GM12872 (cell line): ENCODE results near the gene TARBP1.

ENCODE experiments used
- TF ChIP-seq, protein P1 (sequence below): IDR thresholded peaks from 3 replicates; pipeline ENCODE4 v1.5.1; 2011; ENCODE audit warnings: low read depth, mild to moderate bottlenecking, low read length, moderate library complexity; ENCODE audit not compliant: insufficient read depth

The TARBP1 gene

DNA sequence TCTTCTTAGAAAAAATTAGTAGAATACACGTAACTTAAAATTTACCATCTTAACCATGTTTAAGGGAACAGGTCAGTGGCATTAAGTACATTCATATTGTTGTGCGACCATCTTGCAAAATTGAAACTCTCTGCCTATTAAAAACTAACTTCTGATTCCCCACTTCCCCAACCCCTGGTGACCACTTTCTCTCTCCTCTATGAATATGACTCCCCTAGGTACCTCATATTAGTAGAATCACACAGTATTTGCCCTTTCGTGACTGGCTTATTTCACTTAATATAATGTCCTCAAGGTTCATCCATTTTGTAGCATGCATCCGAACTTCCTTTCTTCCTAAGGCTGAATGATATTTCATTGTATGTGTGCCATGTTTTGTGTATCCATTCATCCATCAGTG is 15.1 kb upstream of the TARBP1 start:
- TF ChIP-seq, protein P1, sequence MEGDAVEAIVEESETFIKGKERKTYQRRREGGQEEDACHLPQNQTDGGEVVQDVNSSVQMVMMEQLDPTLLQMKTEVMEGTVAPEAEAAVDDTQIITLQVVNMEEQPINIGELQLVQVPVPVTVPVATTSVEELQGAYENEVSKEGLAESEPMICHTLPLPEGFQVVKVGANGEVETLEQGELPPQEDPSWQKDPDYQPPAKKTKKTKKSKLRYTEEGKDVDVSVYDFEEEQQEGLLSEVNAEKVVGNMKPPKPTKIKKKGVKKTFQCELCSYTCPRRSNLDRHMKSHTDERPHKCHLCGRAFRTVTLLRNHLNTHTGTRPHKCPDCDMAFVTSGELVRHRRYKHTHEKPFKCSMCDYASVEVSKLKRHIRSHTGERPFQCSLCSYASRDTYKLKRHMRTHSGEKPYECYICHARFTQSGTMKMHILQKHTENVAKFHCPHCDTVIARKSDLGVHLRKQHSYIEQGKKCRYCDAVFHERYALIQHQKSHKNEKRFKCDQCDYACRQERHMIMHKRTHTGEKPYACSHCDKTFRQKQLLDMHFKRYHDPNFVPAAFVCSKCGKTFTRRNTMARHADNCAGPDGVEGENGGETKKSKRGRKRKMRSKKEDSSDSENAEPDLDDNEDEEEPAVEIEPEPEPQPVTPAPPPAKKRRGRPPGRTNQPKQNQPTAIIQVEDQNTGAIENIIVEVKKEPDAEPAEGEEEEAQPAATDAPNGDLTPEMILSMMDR = no peak

DNA sequence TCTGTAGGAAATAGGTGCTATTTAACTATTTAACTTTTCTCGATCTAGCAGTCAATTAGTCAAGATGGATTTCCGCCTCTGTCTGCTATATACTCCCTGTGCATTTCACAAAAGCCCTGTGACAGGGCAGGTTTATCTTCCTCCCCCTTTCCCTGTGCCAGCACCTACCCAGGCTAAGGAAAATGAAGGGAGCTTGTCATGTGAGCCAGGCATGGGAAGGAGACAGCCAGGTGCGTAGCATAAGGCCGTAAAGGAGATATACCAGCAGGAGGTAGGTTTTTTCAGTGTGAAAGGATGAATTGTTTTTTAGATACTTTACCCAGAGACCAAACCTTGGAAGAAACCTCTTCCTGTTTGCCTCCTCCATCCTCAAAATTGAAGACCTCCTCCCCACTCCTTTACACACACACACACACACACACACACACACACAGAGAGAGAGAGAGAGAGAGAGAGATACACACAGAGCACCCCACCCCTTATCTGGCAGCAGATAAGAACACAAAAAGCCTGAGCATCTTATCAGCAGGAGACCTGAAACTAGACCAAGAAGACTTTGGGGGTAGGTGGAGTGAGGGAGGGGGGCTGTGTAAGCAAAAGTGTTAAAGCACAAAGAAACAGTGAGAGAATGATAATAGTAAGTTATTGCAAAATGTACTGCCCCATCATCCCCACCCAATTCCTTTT is 12.0 kb upstream of the TARBP1 start:
- TF ChIP-seq, protein P1 = no peak

DNA sequence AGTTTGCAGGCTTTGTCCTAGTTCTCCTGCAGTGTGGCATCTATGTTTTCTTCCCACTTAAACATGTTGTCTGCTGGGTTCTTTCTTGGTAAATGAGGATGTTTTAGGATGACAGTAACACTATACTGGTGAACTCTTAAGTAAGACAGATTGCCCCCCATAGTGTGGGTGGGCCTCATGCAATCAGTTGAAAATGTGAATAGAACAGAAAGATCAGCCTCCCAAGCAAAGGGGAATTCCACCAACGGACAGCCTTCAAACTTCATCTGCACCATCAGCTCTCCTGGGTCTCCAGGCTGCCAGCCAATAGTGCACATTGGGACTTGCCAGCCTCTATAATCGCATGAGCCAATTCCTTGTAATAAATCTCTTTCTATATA is 10.7 kb upstream of the TARBP1 start:
- TF ChIP-seq, protein P1 = no peak

DNA sequence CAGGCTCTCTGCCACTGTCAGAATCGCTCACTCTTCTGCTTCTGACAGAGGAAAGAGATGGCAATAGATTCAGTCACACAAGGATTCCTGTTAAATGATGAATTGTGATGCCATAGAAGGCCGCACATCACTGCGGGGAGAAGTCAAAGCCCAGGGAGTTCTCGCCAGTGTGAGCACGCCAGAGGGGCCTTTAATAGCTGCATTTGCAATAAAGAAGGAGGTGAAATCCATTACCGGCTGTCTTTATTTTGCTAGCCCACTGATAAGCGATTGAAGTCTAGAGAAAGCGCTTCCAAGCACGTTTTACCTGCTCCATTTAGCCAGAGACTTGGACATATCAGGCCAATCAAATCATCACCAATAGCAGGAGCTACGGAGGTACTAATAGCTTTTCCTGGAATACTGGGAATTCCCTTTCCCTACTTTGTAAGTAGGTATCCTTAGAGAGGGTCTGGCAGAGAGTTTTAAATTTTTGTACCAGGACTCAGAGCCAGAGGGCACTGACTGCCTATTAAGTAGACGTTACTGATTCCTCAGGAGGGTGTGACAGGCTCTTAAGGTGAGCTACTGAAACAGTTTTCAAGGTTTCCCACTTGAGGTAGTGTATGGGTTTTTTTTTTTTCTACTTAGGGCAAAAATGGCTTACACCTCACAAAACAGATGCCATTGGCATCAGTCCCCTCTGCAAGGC is 10.2 kb upstream of the TARBP1 start:
- TF ChIP-seq, protein P1 = no peak

DNA sequence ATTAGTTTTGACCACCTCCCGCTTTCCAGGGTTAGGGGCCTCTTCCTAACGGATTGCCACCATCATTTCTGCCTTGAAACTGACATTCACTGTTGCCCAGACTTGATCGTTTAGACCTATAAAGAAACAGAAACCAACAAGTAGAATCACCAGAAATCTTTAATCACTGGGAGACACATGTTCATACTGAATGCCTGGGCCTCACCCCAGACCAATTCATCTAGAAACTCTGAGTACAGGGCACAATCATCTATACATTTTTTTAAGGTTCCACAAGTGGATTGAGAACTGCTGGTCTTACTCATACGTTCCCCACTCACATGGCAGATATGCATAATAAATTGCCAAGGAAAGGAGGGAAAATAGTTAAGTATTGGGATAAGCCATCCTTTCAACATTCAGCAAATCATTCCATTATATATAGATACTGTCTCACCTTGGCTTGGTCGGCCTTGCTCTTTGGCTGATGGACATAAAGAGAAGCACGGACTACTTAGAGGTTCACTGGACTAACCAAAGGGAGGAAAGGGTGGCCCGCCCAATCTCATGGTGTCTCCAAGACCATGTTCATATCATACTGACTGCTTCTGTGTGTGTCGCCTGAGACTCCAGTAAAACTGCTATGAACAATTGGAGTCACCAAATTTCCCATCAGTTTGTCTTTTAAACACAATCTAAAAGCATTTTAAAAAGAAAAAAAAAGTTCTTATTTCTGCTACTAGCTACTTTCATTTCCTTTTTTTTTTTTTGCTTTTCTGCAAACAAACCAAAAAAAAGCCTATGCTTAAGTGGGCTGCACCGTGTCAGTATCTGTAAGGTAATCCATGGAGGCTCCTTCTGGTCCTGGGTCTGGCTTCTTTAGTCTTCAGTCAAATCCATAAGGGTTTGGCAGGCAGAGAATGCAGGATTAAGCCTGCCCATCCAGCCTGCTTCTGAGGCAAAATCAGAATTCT is 9.4 kb upstream of the TARBP1 start:
- TF ChIP-seq, protein P1 = no peak

DNA sequence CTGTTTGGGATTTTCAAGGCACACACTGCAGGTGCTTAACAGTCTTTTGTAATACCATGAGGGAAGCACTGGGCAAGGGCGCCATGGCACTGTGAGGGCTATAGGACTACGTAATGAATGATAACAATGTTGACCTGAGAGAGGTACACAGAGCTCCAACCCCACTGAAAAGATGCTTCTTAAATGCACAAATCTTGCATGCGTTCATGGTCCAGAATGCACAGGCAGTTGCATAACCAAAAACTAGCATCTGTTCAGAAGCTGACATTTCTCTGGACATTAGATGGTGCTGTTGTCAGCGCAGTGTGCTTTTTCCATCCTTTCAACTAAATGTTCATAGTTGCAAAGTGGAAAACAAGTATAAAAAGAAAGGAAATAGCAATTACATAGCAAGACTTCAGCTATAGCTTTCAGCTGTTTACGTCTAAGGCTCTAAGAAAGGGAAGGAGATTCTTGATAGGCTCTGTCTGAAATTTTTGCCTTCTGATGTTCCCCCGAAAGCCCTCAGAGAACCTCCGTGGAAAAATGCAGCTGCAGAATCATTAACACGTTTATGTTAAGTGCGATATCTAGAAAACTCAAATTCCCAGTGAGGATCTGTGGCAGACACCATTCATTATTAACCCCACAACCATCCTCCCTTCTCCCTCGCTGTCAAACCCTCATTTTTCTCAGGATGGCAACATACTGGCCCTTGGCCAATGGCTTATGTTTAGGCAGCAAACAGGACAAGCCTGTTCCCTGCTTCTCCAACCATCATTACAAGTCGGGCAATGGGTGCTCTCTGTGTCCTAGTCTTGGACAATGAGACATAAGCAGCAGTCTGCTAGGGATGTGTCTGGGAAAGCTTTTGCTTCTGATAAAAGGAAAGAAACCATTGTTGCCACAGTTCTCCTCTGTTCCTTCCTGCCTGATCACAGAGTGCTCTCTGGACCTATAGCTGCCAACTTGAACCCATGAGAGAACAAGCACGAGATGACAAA is 8.2 kb upstream of the TARBP1 start:
- TF ChIP-seq, protein P1 = peak; percentile 56; the same call in 2 of the 3 replicates
